GM13976 (cell line): ENCODE data around the gene OAS3.

Experiments used
- DNase-seq: peaks from one replicate; pipeline ENCODE4 v3.0.0; 2012; ENCODE audit warnings: low spot score
- CTCF ChIP-seq: IDR thresholded peaks from 2 replicates; pipeline ENCODE4 v1.5.1; 2012; ENCODE audit warnings: borderline replicate concordance, mild to moderate bottlenecking; ENCODE audit not compliant: insufficient read depth; ENCODE audit errors: extremely low read depth, missing control alignments, control extremely low read depth
- in situ Hi-C: fragments of 300-500 bp; cut with MboI; formaldehyde crosslinking; loops from one replicate; pipeline ENCODE4 v1.12.0; 2022; ENCODE audit warnings: low sequenced_read_pairs, mixed read lengths, inconsistent platforms; ENCODE audit not compliant: unreplicated experiment

Gene OAS3, protein sequence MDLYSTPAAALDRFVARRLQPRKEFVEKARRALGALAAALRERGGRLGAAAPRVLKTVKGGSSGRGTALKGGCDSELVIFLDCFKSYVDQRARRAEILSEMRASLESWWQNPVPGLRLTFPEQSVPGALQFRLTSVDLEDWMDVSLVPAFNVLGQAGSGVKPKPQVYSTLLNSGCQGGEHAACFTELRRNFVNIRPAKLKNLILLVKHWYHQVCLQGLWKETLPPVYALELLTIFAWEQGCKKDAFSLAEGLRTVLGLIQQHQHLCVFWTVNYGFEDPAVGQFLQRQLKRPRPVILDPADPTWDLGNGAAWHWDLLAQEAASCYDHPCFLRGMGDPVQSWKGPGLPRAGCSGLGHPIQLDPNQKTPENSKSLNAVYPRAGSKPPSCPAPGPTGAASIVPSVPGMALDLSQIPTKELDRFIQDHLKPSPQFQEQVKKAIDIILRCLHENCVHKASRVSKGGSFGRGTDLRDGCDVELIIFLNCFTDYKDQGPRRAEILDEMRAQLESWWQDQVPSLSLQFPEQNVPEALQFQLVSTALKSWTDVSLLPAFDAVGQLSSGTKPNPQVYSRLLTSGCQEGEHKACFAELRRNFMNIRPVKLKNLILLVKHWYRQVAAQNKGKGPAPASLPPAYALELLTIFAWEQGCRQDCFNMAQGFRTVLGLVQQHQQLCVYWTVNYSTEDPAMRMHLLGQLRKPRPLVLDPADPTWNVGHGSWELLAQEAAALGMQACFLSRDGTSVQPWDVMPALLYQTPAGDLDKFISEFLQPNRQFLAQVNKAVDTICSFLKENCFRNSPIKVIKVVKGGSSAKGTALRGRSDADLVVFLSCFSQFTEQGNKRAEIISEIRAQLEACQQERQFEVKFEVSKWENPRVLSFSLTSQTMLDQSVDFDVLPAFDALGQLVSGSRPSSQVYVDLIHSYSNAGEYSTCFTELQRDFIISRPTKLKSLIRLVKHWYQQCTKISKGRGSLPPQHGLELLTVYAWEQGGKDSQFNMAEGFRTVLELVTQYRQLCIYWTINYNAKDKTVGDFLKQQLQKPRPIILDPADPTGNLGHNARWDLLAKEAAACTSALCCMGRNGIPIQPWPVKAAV

DNA sequence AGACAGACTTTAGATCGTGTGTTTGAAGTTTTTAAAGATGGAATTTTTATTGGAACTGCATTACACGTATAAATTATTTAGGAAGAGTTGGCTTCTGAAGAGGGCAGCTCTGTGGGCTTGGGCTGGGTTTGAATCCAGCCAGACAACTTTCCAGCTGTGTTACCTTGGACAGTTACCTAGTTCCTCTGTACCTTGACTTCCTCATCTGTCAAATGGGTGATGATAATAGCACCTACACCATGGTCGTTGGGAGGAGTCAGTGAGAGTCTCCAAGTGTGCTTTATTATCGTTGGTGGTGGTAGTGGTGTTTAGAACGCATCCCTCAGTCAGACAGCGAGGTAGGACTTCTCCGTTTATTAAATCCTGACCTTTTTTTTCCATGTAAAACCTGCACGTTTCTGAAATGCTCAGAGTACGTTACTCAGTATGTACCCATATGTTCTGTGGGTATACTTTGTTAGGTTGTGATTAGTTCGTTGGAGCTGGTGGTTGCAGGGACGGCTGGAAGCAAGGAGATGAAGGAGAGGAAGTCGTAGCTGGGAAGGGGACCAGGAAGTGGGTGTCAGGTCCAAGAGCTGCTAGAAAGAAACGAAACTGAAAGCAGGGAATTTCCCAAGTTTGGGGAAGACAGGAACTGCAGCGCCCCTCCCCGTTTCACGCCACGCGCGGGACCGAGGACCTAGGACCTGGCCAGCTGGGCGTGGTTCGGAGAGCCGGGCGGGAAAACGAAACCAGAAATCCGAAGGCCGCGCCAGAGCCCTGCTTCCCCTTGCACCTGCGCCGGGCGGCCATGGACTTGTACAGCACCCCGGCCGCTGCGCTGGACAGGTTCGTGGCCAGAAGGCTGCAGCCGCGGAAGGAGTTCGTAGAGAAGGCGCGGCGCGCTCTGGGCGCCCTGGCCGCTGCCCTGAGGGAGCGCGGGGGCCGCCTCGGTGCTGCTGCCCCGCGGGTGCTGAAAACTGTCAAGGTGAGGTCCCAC, at the start of gene OAS3:
Gene OAS3 (plus strand): TSS at position 734 of the 979 bp plus-strand sequence. CDS start 57 bp downstream, at position 791.
- peak; percentile 70 for DNase-seq
- in situ Hi-C loops, result no loop called here
- no peak for TF ChIP-seq CTCF

GRCh38 chr12:112891093-112892024, 46.9 kb upstream of the OAS3 start:
- no peak for TF ChIP-seq CTCF
- in situ Hi-C loops, result no loop called here
- DNase-seq, result no peak

DNA sequence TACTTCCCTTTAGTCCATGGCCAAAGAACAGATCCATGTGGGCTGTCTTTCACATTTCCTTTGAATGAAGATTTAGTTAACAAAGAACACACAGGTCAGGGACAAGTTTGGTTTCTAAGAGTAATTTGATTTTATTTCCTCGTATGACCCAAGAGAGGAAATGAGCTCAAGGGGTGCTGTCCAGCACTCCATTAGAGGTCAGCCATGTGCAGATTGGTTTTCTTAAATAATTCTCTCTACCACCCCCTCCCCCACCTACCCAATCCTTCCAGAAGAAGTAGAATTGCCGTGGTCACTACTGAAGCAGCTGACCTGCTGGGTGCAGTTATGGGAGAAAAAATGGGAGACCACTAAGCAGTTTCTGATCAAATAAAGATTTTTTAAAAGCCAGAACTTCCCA, 45.4 kb upstream of the OAS3 start:
- no peak for TF ChIP-seq CTCF

DNA sequence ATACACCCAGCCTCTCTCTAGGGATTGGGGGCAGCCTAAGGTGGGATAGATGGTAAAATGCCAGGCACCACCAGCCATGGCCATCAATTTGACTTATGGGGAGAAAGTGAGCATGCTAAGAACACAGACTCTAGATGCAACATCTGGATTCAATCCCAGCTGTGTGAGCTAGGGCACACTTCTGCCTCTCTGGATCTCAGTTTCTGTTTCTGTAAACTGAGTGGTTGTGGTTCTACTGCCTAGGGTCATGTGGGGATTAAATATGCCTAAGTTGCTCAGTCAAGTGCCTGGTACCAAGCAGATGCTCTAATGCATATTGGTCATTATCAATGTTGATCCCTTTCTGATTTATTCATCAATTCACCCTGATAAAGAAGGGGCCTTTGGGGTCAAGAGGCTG, 44.1 kb upstream of the OAS3 start:
- in situ Hi-C loops, result no loop called here
- DNase-seq, result no peak

More for the DNA sequence above, 45.4 kb upstream of the OAS3 start:
- DNase-seq, result no peak
- in situ Hi-C loops, result no loop called here

More for the DNA sequence above, 44.1 kb upstream of the OAS3 start:
- no peak for TF ChIP-seq CTCF
